ENCODE data around the gene ATE1. TPM values are rescaled to one million over a fixed set of nuclear protein-coding genes. Genes with fewer than 3 reads are reported as not detected.
"Not testable (repeated sequence)": the region's sequence is repeated elsewhere in the genome, so short reads cannot be mapped to it uniquely, and the experiment has no call there.

ATE1 gene
- polyA plus RNA-seq, 4 donors = 34.4 to 42.1 (median 38.2) TPM

DNA sequence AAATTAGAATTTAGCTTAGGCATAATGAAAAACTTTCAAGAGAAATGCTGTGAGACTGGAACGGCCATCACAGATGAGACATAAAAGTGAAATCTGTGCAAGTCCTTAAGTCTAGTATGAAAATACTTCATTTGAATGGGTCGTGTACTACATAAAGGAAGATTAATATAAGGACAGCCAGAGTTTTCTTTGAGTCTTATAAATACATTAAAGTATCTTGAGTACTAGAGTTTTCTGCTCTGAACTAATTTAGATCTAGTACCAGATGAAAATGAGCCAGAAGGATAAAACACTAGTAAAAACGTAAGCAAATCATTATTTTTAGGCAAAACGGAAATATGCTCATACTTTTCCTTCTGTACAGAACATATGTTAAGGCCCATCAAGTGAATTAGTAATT, 93.1 kb downstream of the ATE1 start:
- no peak for DNase-seq (ENCODE audit: low read depth in 4 of 4, low spot score in 2 of 4)

DNA sequence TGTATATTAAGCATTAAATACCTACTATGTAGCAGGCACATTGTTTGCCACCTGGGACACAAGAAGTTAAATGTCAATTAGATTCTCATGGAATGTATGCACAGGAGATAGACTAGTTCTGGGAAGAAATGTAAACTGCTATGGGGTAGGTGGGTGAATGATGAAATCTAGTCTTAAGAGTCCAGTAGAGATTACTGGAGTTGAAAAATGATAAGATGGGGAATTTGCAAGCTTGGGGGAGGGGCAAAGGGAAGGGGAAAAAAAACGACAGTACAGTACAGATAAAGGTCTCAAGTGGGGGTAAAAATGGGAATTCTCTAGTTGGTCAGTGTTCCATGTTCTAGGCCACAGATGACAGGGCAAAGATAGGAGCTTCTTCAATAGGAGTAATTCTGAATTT, 94.4 kb downstream of the ATE1 start:
- no peak for DNase-seq (ENCODE audit: low read depth in 4 of 4, low spot score in 2 of 4)

DNA sequence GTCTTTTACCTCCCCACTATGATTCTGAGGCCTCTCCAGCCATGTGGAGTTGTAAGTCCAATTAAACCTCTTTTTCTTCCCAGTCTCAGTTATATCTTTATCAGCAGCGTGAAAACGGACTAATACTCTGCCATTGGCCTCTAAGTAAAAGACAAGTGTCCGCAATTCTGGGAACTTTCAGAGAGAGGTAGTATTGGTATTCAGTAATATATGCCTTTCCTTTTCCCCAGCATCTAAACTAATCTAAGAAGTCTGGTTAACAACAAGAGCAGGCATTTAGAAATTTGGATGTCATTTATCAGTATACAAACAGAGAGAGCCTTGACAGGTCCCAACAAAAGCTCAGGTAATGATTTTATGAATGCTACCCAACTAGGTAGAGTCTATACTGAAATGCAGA, 95.2 kb downstream of the ATE1 start:
- DNase-seq (ENCODE audit: low read depth in 4 of 4, low spot score in 2 of 4) = no peak

DNA sequence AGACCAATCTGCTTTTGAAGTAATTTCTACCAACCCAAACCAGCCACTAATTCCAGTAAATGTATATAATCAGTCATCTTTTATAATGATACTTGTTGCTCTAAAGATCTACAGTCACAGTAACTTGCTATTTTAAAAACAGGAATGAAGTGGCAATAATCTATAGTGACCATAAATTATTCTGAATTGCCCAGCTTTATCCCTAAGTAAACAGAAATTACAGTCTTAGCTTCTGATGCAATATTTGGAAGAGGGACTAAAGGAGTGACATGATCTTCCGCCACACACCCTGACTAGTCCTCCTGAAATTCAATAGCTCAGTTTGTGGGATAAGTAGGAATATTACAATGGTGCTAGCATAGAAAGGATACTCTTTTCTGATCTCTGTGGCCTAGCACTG, 96.1 kb downstream of the ATE1 start:
- no peak for DNase-seq (ENCODE audit: low read depth in 4 of 4, low spot score in 2 of 4)

DNA sequence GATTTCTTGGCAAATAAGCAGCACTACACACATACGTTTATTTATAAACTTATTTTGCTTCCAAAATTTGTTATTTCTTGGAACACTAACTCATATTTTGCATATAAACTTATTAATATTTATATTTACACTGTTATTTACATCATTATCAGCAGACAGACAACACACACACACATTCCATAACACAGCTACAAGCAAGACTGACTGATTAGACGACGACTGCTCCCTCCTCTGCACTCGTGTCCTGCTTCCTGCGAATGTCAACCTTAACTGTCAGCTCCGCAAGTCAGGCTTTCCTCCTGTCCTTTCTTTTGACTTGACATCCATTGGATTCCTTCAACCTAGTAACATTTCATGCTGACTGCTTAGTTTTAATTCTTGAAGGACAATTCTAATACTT, 96.6 kb downstream of the ATE1 start:
- no peak for DNase-seq (ENCODE audit: low read depth in 4 of 4, low spot score in 2 of 4)

DNA sequence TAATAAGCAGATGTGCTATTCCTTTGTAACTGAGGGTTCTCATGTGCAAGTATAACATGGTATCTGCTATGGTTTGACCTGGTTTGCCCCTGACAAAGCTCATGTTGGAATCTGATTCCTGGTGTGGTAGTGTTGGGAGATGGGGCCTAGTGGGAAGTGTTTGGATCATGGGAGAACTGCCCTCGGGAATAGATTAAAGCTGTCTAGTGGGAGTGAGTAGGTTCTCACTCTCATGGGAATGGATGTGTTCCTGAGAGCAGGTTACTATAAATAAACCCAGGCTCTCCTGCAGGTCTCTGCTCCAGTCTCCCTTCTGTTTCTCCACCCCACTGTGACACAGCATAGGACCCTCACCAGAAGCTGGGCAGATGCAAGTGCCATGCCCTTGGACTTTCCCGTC, 97.7 kb downstream of the ATE1 start:
- no peak for DNase-seq (ENCODE audit: low read depth in 4 of 4, low spot score in 2 of 4)

DNA sequence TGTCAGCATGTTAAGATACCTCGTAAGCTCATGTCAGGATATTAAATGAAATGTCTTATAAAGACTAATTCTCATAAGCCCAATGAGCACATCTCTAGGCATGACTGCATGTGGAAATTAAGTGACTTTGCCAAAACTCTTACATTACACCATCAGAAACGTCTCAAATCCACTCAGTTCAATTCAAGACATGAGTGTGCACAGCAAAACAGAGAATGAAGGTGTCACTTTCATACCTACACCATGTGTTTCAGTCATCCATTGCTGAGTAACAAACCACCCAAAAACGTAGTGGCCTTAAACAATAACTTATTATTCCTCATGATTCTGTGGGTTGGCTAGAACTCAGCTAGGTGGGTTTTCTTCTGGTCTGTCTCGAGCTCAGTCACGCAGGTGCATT, 99.8 kb downstream of the ATE1 start:
- DNase-seq (ENCODE audit: low read depth in 4 of 4, low spot score in 2 of 4) = no peak

DNA sequence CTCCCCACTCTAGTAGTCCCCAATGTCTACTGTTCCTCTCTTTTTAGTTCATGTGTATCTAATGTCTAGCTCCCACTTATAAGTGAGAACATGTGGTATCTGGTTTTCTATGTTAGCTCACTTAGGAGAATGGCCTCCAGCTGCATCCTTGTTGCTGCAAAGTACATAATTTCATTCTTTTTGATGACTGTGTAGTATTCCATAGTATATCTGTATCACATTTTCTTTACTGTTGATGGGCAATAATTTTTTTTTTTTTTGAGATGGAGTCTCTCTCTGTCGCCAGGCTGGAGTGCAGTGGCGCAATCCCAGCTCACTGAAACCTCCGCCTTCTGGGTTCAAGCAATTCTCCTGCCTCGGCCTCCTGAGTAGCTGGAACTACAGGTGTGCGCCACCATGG, 101.1 kb downstream of the ATE1 start:
- DNase-seq (ENCODE audit: low read depth in 4 of 4, low spot score in 2 of 4) = not testable (repeated sequence)

DNA sequence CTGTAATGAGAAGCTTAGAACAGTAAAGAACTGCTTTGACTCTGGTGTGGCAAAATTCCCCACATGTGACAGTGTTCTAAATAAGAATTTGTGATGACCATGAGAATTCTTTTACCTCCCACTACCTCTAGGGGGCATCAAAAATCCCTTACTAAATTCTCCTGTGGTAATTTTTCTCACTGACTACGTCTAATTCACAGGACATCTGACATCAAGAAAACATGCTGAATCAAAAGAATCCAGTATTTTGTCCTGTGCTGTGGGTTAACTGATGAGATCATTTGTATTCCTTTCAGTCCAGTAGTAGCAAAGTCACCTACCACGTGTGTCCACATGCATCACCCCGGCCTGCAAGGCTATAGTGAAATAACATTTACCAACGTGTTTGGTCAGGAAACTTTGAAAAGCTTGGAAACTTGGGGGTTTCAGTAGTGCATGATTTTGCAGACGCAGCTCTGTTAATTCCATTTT, 103.8 kb downstream of the ATE1 start:
- peak in 1 of 4 donors; percentile 46 for DNase-seq (ENCODE audit: low read depth in 4 of 4, low spot score in 2 of 4)

DNA sequence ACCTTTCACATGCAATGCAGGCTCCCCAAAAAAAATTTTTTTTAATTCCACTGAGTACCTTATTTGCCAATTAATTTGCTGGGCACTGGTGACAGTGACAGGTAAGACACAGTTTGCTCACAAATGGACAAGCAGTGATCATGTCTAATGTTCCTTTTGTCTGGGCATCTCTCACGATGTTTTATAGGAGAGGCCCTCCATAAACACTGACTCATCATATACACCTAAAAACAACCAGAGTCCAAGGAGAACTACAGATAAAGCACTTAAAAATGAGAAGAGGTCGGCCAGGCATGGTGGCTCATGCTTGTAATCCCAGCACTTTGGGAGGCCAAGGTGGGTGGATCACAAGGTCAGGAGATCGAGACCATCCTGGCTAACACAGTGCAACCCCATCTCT, 105.1 kb downstream of the ATE1 start:
- no peak for DNase-seq (ENCODE audit: low read depth in 4 of 4, low spot score in 2 of 4)

DNA sequence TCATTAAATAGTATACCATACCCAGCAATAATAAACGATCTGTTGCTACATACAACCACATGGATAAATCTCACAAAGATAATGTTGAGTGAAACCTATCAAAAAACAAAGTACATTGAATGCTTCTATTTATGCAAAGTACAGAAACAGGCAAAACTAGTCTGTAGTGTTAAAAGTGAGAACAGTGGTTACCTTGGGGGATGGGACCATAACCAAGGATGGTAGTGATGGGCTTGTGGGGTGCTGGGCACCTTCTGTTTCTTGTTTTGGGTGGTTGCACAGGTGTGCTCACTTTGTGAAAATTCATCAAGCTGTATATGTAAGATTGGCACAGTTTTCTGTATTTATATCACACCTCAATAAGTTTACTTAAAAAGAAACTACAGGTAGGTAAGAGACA, 105.7 kb downstream of the ATE1 start:
- no peak for DNase-seq (ENCODE audit: low read depth in 4 of 4, low spot score in 2 of 4)

DNA sequence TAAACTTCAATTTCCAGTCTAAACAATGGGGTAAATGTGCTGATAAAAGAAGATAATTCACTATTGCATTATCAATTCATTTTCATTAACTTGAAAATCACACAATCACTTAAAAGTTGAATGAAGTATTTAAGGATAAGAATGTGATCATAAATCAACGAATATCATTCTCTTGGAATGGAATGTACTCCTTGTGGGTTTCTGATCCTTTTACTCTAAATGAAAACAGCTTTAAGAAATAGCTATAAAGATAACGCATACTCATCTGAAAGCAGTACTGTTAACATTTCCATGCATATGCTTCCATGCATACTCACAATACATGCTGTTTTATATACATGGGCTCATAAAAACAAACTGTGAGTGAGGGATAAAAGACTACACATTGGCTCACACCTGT, 108.8 kb downstream of the ATE1 start:
- no peak for DNase-seq (ENCODE audit: low read depth in 4 of 4, low spot score in 2 of 4)

DNA sequence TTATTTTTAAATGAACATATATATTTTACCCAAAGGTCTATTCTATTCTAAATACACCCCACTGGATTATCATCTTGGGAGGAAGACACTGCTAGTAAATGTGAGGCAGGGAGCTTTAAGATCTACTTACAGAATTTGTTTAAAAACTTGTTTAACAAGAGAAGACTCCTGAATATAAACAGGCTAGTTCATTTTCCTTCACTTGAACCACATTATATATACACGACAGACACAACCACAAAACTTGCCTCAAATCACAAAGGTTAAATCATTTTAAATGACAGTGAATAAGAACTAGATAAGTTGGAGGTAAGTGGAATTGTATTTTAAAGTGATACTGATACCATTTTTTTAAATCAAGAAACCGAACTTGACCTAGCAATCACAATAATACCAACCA, 109.2 kb downstream of the ATE1 start:
- no peak for DNase-seq (ENCODE audit: low read depth in 4 of 4, low spot score in 2 of 4)

DNA sequence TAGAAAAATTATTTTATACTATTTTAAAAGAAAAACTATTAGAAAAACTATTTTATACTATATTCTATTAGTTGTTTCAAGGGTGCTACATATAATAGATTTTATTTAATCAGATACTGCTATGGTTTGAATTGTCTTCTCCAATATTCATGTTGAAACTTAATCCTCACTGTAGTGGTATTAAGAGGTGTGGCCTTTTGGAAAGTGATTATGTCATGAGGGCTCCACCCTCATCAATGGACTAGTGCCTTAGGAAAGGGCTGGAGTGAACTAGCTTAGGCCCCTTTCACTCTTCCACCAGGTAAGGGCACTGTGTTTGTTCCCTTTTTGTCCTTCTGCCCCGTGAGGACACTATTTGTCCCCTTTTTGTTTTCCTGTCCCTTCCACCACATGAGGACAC, 111.6 kb downstream of the ATE1 start:
- DNase-seq (ENCODE audit: low read depth in 4 of 4, low spot score in 2 of 4) = no peak

DNA sequence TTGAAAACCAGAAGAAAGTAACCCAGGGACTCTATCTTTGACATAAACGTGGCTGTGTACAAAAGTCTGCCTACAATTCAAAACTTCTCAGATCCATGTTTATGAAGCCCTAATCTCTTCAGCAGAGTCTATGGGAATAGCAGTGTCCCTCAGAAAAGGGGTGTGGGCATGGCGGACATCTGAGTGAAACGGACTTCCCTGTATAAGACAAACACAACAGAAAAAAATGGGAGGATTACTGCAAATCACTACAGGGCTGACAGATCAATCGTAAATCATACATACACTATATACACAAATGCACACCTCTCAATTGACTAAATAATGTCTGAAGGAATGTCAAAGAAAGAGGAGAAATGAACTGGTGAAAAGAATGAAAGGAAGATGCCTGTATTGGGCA, 114.0 kb downstream of the ATE1 start:
- DNase-seq (ENCODE audit: low read depth in 4 of 4, low spot score in 2 of 4) = no peak

DNA sequence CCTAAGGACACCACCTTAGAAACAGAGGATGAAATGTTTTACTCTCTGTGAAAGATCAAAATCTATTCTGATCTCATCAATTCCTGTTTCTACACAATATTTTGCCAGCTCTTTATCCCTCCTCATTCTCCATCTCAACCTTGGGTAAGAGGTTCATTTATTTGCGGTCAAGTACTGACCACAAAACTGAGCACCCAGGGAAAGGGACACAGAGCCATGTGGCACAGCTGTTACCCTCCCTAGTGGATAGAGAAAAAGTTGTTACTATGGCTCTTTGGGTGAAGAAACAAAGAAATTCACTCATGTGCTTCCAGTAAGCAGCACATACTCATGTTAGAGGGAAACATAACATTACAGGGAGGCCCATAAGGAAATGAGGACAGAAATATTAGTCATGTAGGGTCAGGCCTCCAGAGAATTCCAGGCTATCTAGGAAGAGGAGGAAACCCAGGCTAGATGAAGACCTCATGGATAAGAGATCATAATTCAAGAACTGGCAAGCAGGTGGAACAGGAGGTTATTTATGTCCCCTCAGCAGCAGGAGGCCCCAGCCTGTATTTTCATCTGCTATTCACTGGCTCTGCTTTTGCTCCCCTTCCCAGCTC, 114.5 kb downstream of the ATE1 start:
- no peak for DNase-seq (ENCODE audit: low read depth in 4 of 4, low spot score in 2 of 4)

DNA sequence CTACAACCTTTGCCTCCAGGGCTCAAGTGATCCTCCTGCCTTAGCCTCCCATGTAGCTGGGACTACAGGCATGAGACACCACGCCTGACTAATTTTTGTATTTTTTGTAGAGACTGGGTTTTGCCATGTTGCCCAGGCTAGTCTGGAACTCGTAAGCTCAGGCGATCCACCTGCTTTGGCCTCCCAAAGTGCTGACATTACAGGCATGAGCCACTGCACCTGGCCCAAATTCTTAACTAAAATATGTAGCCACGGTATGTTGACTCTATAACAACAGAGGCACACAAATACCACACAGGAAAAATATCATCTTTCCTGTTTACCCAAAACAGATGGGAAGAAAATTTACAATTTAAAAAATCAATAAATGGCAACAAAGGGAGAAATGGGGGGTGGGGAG, 115.8 kb downstream of the ATE1 start:
- no peak for DNase-seq (ENCODE audit: low read depth in 4 of 4, low spot score in 2 of 4)

DNA sequence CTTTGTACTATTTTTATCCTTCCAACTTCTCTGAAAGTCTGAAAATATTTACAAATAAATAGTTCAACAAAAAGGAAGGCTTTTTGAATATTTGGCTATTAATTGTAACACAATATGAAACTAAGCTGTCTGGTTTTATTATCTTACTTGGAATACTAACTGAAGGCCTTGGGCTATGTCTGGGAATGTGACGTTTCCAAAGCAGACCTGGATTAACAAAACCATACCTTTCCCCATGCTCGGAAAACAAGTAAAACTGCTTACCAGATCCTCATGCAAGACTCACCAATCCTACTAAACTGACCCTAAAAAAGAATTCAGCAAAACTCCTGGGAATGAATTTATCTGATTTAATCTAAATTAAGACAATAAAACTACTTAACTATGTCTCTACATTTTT, 116.4 kb downstream of the ATE1 start:
- DNase-seq (ENCODE audit: low read depth in 4 of 4, low spot score in 2 of 4) = no peak

DNA sequence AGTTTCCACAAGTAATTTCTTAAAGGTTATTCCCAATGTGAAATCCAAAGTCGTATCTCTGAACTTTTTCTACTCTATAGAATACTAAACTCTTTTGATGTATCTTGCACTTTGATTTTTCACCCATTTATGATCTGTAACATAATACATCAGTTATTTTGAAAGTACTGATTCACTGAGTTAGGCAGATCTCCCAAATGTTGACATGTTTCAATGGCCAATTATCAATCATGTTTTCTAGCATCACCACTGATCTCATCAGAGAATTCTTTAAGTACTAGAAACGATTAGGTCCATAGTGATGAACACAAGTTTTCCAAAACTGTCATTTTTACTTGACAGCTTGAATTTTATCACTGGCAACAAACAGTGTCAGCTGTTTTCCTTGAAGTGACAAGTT, 119.0 kb downstream of the ATE1 start:
- DNase-seq (ENCODE audit: low read depth in 4 of 4, low spot score in 2 of 4) = no peak

DNA sequence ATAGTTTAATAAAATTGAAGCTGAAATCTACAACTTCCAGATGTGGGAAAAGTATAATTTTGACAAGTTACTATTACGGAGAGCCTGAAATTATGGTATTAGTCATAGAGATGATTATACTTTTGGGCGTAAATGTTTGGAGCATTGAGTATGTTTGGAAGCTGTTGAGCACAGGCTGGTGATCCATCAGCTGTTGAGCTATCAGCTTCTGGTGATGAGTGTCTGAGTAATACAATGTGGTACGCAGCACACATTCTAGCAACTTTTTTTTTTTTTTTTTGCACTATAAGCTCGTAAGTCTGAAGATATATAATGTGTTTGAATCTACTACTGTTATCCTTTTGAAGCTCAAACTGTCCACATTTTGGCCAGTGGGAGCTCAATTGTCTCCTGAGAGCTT, 123.4 kb downstream of the ATE1 start:
- no peak for DNase-seq (ENCODE audit: low read depth in 4 of 4, low spot score in 2 of 4)

DNA sequence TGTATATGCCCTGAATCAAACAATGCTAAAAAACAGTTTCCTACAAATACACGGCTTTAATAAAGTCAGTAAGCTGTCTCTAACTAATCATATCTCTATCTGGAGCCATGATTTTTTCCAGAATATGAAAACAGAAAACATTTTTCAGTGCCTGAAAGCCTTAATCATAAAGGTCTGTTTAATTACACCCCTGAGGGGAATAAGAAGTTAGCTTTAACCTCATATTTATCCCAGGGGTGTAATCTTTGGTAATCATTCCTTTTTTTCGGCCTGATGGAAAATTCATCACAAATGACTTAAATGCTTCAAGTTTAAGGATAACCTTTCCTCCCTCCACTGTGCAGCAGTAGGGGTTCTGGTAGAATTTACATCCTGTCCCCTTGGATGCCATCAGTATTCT, 124.2 kb downstream of the ATE1 start:
- DNase-seq (ENCODE audit: low read depth in 4 of 4, low spot score in 2 of 4) = no peak

DNA sequence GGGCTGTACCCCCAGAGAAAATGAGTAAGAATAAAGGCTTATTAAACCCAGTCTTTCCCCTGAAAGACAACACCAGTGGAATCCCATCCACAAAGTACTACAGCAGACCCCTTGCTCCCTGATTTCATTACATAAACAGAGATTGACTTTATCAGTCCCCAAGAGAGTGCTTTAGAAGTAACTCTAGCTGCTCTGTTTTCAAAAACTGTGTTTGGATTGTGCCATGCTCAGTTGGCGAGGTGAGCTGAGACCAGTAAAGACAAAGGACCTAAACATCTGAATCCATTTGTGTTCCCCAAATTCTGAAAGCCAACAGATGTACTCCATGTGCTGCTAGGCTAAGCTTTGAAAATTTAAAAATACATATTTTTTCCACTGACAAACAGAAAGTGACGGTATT, 127.0 kb downstream of the ATE1 start:
- no peak for DNase-seq (ENCODE audit: low read depth in 4 of 4, low spot score in 2 of 4)

DNA sequence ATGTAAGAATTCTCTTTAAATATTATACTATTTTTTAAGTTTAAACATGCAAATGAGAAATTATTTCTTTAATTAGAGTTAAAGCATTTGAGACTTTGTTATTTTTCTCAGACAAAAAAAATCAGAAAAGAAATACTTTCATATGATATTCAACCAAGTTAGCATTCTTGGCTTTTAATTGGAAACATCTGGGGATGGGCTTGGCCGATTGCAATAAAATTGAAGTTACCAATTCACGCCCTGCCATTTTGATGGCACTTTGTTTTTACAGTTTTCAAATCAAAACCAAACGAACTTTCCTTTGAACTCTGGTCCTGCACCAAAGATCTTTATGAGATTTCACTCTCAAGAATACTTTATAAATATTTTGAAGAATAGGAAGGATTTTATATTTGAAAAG, 127.7 kb downstream of the ATE1 start:
- no peak for DNase-seq (ENCODE audit: low read depth in 4 of 4, low spot score in 2 of 4)

Data from left renal cortex interstitium (tissue), 4 donors.